Right hindlimb (tissue), 1 donor: ENCODE measurements around the gene PIMREG.

Source experiments
- DNase-seq: peaks from one replicate; pipeline ENCODE4 v3.0.0-alpha.2; 2018

The PIMREG gene

GRCh38 chr17:6462692-6463091, 18.4 kb downstream of the PIMREG start:
- no peak for DNase-seq

- DNase-seq = no peak
Measured at GRCh38 chr17:6463616-6464445, 19.6 kb downstream of the PIMREG start.

- DNase-seq = no peak
Measured at GRCh38 chr17:6464446-6465041, 20.3 kb downstream of the PIMREG start.

DNA sequence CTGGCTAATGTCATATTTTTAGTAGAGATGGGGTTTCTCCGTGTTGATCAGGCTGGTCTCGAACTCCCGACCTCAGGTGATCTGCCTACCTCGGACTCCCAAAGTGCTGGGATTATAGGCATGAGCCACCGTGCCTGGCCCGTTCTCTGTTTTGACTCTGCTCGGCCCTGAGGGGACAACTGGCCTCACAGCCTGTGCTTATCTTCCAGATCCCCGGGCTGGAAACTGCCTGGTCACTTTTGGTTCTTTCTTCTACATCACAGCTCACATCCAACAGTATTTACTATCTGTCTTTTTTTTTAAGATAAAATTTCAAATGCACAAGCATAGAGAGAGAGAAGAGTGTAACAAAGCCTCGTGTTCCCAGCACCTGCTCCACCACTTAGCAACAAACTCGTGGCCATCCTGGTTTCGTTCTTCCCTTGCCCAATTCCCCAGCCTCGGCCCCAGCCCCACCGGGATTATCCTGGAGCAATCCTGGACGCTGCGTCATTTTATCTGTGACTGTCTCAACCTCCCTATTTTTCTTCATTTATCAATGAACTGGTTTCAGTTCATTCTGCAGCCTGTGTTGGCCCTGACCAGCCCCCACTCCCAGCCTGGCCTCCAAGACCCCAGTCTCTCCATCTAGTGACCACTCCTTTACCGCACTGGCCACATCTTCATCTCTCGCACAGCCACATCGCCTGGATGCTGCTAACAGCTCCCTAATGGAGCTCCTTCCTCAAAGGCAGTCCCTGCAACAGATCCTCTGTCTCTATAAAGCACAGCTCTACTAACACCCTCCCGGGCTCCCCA, 21.1 kb downstream of the PIMREG start:
- no peak for DNase-seq

- no peak for DNase-seq
Measured at GRCh38 chr17:6467567-6467966, 23.3 kb downstream of the PIMREG start.

DNA sequence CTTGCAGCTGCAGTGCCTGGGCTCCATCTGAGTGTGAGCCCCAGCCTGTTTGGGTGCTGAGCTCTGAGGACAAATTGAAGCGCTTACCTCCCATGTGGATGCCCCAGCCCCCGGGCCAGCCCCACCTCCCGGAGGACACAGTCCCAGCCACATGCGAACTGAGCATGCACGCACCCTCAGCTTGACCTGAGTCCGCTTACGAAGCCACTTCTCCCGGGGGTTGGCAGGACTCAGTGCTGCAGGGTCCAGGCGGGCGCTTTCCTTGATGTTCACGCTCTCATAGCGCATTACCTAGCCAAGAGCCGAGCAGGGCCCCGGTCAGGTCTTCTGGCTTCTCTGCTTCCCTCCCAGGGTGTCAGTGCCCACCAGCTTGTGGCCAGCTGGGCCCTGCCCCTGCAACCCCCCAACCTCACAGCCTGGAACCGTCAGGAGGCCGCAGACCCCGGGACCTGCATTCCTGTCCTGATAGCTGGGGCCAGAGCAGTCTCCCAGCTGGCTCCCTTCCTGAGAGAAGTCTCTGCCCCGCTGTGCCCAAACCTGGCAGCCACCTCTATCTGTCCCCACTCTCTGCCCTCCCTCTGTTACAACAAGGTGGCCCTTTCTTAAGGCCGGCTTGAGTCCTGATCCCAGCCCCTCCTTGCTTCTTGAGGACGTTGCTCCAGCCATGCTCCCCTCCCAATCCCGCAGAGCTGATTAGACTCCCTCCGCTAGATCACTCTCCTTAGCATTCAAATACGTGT, 24.0 kb downstream of the PIMREG start:
- no peak for DNase-seq

GRCh38 chr17:6470146-6470718, 26.0 kb downstream of the PIMREG start:
- no peak for DNase-seq

- no peak for DNase-seq
Measured at GRCh38 chr17:6470751-6471521, 26.7 kb downstream of the PIMREG start.

- DNase-seq = no peak
Measured at GRCh38 chr17:6471531-6472465, 27.5 kb downstream of the PIMREG start.

DNA sequence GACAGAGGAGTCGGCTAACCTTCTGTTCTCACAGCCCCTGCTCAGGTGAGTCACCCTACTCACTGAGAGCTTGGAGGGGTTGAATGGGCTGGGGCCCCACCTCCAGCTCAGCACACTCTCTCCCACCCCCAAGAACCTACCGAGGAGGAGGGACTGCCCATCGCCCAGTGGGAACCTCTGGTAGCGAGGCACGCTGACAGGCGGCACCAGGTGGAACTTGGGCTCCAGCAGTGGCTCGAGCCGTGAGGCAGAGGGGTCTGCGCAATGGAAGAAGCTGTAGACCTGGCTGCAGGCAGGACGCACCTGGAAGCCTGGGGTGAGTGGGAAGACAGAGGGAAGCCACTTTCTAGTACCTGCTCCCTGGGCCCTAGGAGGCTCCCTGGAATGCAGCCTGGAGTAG, 28.3 kb downstream of the PIMREG start:
- no peak for DNase-seq

DNA sequence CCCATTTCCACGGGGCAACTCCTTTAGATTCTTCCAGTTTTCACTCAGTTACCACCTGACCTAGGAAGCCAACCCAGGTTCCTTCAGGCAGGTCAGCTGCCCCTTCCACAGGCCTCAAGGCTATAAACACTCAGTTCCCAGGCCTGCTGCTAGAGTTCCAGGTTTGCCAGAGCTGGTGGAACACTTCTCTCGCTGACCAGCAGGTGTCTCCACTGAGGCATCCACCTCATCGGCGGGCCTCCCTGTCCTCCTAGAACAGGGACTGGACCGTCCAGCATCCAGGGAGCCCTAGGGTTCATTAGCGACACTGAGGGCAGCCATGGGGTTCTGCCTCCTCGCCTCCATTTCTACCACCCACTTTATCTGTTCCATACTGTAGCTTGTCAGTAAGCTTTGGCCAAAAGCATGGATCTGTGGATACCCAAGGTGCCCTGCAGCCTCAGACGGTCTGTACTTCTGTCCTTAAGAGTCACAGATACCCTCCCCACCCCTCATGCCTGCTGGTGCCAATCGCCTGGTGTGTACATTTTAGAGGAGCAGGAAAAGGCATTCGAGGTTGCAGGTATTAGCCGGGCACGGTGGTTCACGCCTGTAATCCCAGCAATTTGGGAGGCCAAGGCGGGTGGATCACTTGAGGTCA, 29.0 kb downstream of the PIMREG start:
- peak; percentile 86 for DNase-seq

GRCh38 chr17:6474376-6474775, 30.1 kb downstream of the PIMREG start:
- no peak for DNase-seq

DNA sequence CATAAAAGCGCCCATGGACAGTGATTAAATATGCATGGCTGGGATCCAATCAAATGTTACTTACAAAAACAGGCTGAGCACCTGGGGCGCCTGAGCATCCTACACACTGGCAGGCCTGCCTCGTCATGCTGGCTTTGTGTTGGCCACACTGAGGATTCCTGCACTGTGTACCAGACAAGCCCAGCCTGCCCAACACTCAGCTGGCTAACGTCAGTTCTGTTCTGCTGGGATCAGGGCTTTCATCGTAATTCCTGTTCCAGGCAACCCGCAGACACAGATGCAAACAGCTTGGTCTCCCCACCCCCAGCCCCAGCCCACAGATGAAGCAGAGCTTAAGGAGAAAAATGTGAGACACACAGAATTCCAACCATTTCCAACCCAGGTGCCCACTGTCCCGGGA, 30.7 kb downstream of the PIMREG start:
- DNase-seq = no peak

- no peak for DNase-seq
Measured at GRCh38 chr17:6475411-6475810, 31.2 kb downstream of the PIMREG start.

GRCh38 chr17:6476076-6476809, 32.0 kb downstream of the PIMREG start:
- DNase-seq = no peak

- no peak for DNase-seq
Measured at GRCh38 chr17:6476810-6477179, 32.5 kb downstream of the PIMREG start.

GRCh38 chr17:6477831-6478383, 33.7 kb downstream of the PIMREG start:
- DNase-seq = no peak

DNA sequence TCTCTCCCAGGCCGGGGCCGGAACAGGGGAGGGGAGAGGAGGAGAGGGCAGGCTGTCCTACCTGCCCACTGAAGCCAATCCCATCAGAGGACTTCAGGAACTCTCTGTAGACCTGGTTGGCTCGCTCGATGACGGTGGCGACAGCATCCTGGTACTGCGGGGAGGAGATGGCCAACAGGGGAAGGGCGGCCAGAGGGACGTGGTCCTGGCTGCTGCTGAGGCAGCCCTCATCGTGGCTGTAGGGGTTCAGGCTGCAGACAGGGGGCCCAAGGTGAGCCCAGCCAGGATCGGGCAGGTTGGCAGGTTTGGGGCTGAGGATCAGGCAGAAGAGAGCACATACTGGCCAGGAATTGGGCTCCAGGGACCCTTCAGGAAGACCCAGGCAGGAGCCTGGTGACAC, 34.2 kb downstream of the PIMREG start:
- no peak for DNase-seq

DNA sequence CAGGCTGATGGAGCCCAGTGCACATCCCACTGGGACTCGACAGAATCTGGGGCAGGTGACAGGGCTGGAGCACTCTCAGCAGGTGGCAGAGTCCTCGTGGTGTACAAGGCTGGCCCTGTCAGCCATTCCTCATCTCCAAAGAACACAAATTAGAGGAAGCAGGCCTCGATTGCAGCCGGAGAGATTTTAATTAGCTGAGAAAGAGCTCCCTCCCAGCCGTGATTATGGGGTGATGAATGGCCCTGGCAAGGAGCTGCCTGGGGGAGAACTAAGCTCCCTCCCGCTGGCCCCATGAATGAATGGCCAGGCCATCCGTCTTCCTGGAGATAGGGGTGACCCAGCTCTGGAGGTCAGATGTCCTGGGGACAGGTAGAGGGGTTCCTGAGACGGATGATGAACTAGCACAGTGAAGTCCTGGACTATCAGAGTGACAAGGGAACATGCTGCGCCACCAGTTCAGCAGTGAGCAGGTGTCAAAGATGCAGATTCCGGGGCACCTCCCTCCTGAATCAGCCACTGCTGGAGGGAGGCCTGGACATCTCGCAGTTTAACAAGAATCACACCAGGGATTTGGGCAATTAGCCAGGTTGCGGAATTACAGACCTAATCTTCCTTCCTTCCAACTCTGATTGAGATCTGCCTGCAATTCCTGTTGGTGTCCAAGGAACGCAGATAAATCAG, 35.5 kb downstream of the PIMREG start:
- no peak for DNase-seq
